Keratinocyte (primary cell): ENCODE measurements around the gene ZNF784. TPM values are rescaled to one million over a fixed set of nuclear protein-coding genes. Genes with fewer than 3 reads are reported as not detected.
A peak's percentile ranks its signal among the peaks of the same experiment; 100 is the strongest.

Experiments
- DNase-seq: peaks from one replicate; pipeline ENCODE4 v3.0.0-alpha.2; 2011; ENCODE audit warnings: low read depth, missing footprints, low spot score
- FAIRE-seq: peaks from 2 replicates; lab custom pipeline; 2011; peaks lifted over from hg19 to GRCh38; lab: Jason Lieb, UNC
- H2AFZ ChIP-seq: 2 replicates; pipeline ENCODE4 v1.6.0; 2012; ENCODE audit warnings: low read length, control low read depth, inconsistent platforms; ENCODE audit not compliant: control insufficient read depth
- H3K27ac ChIP-seq: 2 replicates; pipeline ENCODE4 v1.5.1; 2011; ENCODE audit warnings: low read length; ENCODE audit not compliant: control insufficient read depth, insufficient read depth
- H3K27me3 ChIP-seq: 3 replicates; pipeline ENCODE4 v1.6.0; 2011; ENCODE audit warnings: low read length; ENCODE audit not compliant: control insufficient read depth, insufficient read depth; ENCODE audit errors: extremely low read depth
- H3K36me3 ChIP-seq, 2 experiments: 2 replicates in 1 of 2; 3 replicates in 1 of 2; pipeline ENCODE4 v1.5.1; 2011; ENCODE audit warnings: low read length in 2 of 2, mild to moderate bottlenecking in 1 of 2; ENCODE audit not compliant: control insufficient read depth in 2 of 2, insufficient read depth in 2 of 2; ENCODE audit errors: extremely low read depth in 1 of 2
- H3K4me1 ChIP-seq: 3 replicates; pipeline ENCODE4 v1.5.1; 2011; ENCODE audit warnings: low read length; ENCODE audit not compliant: control insufficient read depth, insufficient read depth; ENCODE audit errors: extremely low read depth
- H3K4me2 ChIP-seq: 3 replicates; pipeline ENCODE4 v1.6.0; 2011; ENCODE audit warnings: low read depth, low read length; ENCODE audit not compliant: control insufficient read depth, insufficient read depth; ENCODE audit errors: extremely low read depth
- H3K4me3 ChIP-seq, 3 experiments: fragments of 200-600 bp in 1 of 3; sonication (generic) in 1 of 3; 2 replicates in 2 of 3; 3 replicates in 1 of 3; pipeline ENCODE4 v1.5.1; 2011 to 2016; ENCODE audit warnings: low read length in 3 of 3, mild to moderate bottlenecking in 3 of 3, control low read depth in 2 of 3, inconsistent platforms in 1 of 3, low read depth in 1 of 3, mixed read lengths in 1 of 3, mixed run types in 1 of 3, moderate library complexity in 1 of 3; ENCODE audit not compliant: control insufficient read depth in 2 of 3, insufficient read depth in 2 of 3; ENCODE audit errors: extremely low read depth in 1 of 3
- H3K79me2 ChIP-seq: 2 replicates; pipeline ENCODE4 v1.6.0; 2012; ENCODE audit warnings: low read length; ENCODE audit not compliant: control insufficient read depth, insufficient read depth
- H3K9ac ChIP-seq: 3 replicates; pipeline ENCODE4 v1.6.0; 2011; ENCODE audit warnings: low read length; ENCODE audit not compliant: control insufficient read depth, insufficient read depth; ENCODE audit errors: extremely low read depth
- H3K9me1 ChIP-seq: 3 replicates; pipeline ENCODE4 v1.6.0; 2011; ENCODE audit warnings: low read length; ENCODE audit not compliant: control insufficient read depth, insufficient read depth; ENCODE audit errors: extremely low read depth
- H3K9me3 ChIP-seq: 2 replicates; pipeline ENCODE4 v1.5.1; 2012; ENCODE audit warnings: low read depth, low read length; ENCODE audit not compliant: control insufficient read depth
- H4K20me1 ChIP-seq: 3 replicates; pipeline ENCODE4 v1.6.0; 2011; ENCODE audit warnings: low read length; ENCODE audit not compliant: control insufficient read depth, insufficient read depth; ENCODE audit errors: extremely low read depth
- EZH2 ChIP-seq: IDR thresholded peaks from one replicate; pipeline ENCODE4 v1.6.1; 2012; ENCODE audit warnings: inconsistent platforms, mild to moderate bottlenecking, low read length, moderate library complexity
- dilution Hi-C: fragments of 300-500 bp; cut with MboI; formaldehyde crosslinking; loops from one replicate; pipeline ENCODE4 v1.7.0; 2020; ENCODE audit warnings: low sequenced_read_pairs; ENCODE audit not compliant: extremely low pct_ligation_motif_present
- polyA plus RNA-seq, 5 experiments: library from polyadenylated mRNA; depleted of rRNA in 3 of 5; stranded (reverse) in 3 of 5; stranded (forward) in 1 of 5; unstranded in 1 of 5; fragments of >200 nt; gene quantifications; 1 replicate in 1 of 5; 2 replicates in 3 of 5; 3 replicates in 1 of 5; pipeline versions ENCODE4 v1.2.1 to v1.2.3, GENCODE V29; 2011 to 2012; ENCODE audit warnings: missing spikeins in 2 of 5, low read depth in 1 of 5, low replicate concordance in 1 of 5
- TF ChIP-seq, protein P1 (sequence below), 3 experiments: IDR thresholded peaks in 1 of 3; conservative IDR thresholded peaks in 1 of 3; optimal IDR thresholded peaks in 1 of 3; 2 replicates in 2 of 3; 3 replicates in 1 of 3; pipeline versions ENCODE3 to v1.5.1; 2011; ENCODE audit warnings: low read length in 3 of 3, mild to moderate bottlenecking in 3 of 3, moderate library complexity in 2 of 3, control low read depth in 1 of 3, inconsistent platforms in 1 of 3; ENCODE audit not compliant: insufficient read depth in 2 of 3; ENCODE audit errors: extremely low read depth in 1 of 3

Gene ZNF784
- polyA plus RNA-seq, 1 donor (not counting 4 experiments of a cell fraction or from before 2014, with no cell fraction given): 2.1 TPM

GRCh38 chr19:55645512-55645881, 21.1 kb upstream of the ZNF784 start:
- dilution Hi-C loops: no loop called here
- no peak for FAIRE-seq

GRCh38 chr19:55644842-55645511, 20.6 kb upstream of the ZNF784 start:
- Histone ChIP-seq H2AFZ (no peak overlapping the region), H3K27me3 (no peaks in the 10 kb centered on the region), H3K36me3 (peaks cover 8 to 14% of the 10 kb centered on the region in 2 experiments), H3K79me2 (peaks cover 34% of the 10 kb centered on the region), H4K20me1 (no peaks in the 10 kb centered on the region), H3K9me3 (no peaks in the 10 kb centered on the region), H3K9me1 (no peaks in the 10 kb centered on the region), H3K4me1 (peaks cover 39% of the 10 kb centered on the region), H3K9ac (peak overlapping the region; percentile 88), H3K27ac (no peak overlapping the region), H3K4me2 (peak overlapping the region; percentile 90), H3K4me3 (peak overlapping the region in 2 of 3 experiments; percentile 74 to 92)
- dilution Hi-C loops: no loop called here
- no peak for FAIRE-seq
- TF ChIP-seq EZH2: no peak
- TF ChIP-seq, protein P1, sequence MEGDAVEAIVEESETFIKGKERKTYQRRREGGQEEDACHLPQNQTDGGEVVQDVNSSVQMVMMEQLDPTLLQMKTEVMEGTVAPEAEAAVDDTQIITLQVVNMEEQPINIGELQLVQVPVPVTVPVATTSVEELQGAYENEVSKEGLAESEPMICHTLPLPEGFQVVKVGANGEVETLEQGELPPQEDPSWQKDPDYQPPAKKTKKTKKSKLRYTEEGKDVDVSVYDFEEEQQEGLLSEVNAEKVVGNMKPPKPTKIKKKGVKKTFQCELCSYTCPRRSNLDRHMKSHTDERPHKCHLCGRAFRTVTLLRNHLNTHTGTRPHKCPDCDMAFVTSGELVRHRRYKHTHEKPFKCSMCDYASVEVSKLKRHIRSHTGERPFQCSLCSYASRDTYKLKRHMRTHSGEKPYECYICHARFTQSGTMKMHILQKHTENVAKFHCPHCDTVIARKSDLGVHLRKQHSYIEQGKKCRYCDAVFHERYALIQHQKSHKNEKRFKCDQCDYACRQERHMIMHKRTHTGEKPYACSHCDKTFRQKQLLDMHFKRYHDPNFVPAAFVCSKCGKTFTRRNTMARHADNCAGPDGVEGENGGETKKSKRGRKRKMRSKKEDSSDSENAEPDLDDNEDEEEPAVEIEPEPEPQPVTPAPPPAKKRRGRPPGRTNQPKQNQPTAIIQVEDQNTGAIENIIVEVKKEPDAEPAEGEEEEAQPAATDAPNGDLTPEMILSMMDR (optimal IDR thresholded peaks at IDR 0.05 in 1 of 3, IDR thresholded peaks at IDR 0.05 in 1 of 3, conservative IDR thresholded peaks at IDR 0.05 in 1 of 3; ENCODE audit: extremely low read depth in 1 of 3, insufficient read depth in 2 of 3, low read length in 3 of 3): no peak
- DNase-seq: no peak

More at GRCh38 chr19:55645512-55645881, 21.1 kb upstream of the ZNF784 start:
- H3K27me3 ChIP-seq: no peaks in the 10 kb centered on the region
- DNase-seq: no peak
- no peak overlapping the region for H3K4me2 ChIP-seq
- no peaks in the 10 kb centered on the region for H4K20me1 ChIP-seq
- H3K36me3 ChIP-seq: peaks cover 8 to 14% of the 10 kb centered on the region in 2 experiments
- peaks cover 34% of the 10 kb centered on the region for H3K79me2 ChIP-seq
- no peak overlapping the region for H3K27ac ChIP-seq
- H3K9ac ChIP-seq: no peak overlapping the region
- H3K4me3 ChIP-seq: no peak overlapping the region
- no peak overlapping the region for H2AFZ ChIP-seq
- H3K4me1 ChIP-seq: peaks cover 34% of the 10 kb centered on the region
- no peaks in the 10 kb centered on the region for H3K9me3 ChIP-seq
- TF ChIP-seq, protein P1 (optimal IDR thresholded peaks at IDR 0.05 in 1 of 3, IDR thresholded peaks at IDR 0.05 in 1 of 3, conservative IDR thresholded peaks at IDR 0.05 in 1 of 3; ENCODE audit: extremely low read depth in 1 of 3, insufficient read depth in 2 of 3, low read length in 3 of 3): no peak
- TF ChIP-seq EZH2: no peak
- no peaks in the 10 kb centered on the region for H3K9me1 ChIP-seq
